NCI-H2081 (cell line): ENCODE results near the gene SEL1L3.

Experiments used
- DNase-seq, 2 experiments: peaks; one replicate each; lab custom pipeline; 2025; lab: John Stamatoyannopoulos, UW

The SEL1L3 gene

DNA sequence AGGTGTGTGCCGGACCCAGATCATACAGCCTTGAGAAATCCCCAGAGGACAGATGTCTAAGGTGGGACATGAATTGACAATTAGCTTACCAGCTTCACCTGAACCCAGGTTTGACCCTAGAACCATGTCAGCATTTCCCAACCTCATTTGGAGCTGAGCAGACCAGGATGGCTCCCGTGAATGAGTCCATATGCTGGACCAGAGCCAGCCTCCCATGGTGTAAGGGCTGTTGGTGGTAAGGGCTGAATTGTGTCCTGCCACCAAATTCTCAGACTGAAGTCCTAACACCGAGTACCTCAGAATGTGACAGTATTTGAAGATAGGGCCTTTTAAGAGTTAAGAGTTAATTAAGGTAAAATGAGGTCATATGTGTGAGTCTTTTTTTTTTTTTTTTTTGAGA lies 118.8 kb downstream of the SEL1L3 start:
- DNase-seq = no peak

DNA sequence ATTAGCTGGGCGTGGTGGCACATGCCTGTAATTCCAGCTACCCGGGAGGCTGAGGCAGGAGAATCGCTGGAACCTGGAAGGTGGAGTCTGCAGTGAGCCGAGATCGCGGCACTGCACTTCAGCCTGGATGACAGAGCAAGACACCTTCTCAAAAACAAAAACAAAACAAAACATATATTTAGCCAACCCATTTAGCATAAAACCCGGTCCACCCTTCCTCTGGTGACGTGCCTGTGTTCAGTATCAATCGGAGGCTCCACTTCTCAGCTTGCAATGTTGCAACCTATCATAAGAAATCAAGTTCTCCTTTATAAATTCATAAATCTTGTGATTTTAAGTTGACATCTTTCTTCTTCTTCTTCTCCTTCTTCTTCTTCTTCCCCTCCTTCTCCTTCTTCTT lies 133.2 kb downstream of the SEL1L3 start:
- no peak for DNase-seq

DNA sequence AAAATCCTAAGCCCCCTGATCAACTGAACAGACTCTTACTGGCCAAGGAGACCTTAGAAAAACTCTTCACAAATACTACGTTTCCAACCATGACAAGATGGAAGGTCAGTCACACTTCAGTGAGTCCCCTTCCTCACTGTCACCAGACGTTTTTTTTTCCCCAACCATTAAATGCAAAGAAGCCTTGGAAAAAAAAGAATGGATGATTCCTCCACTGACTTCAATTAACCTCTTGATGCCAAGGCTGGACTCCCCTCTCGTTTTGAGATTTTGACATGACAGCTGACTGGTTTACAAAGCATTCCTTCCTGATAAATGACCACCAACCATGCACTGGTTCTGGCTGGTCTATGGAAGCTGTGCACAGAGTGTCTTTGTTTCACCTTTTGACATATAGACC lies 133.9 kb downstream of the SEL1L3 start:
- no peak for DNase-seq

DNA sequence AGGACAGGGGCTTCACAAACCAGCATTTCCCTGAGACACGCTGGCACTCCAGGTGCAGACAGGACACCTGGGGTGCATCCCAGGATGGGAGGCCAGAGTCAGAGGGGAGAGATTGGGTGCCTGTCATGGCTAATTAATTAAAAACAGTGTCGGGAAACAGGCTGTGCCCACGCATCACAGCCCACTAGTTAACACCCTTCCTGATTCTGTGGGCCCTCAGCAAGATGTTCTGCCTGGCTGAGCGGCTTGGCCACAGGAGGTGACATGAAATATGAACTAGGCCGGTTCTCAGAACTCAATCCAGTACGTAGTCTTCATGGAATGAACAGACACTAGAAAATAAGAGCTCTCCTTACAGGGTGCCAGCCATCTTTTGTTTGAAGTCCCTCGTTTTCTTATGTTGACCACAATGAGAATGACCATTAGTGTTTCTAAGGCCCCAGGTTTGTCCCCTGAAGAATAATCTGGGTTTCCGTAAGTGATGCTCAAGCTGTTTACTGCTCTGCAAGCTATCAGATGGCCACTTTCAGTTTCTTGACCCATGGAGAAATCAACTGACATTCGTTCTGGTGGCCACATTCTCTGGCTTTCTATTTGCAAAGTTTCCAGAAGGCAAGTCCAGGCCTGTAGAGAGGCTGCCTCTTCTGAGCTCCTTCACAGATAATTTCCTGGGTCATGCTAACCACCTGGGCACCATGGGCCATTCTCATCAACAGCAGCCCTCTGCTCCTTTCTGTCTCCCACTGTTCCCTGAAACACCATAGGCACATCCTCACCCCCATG lies 134.9 kb downstream of the SEL1L3 start:
- DNase-seq = no peak

DNA sequence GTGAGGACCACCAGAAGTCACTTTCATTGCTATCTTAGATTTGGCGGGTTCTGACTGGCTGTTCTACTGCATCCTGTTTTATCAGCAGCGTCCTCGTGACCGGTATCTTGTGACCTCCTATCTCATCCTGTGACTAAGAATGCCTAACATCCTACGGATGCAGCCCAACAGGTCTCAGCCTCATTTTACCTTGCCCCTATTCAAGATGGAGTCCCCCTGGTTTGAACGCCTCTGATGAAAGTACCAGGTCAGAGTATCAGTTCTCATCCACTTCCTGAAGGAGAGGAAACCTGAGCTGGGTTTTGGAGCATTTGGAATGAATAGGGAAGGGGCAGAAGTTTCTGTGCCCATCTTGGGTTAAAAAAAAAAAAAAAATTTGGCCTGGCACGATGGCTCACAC lies 136.9 kb downstream of the SEL1L3 start:
- no peak for DNase-seq

DNA sequence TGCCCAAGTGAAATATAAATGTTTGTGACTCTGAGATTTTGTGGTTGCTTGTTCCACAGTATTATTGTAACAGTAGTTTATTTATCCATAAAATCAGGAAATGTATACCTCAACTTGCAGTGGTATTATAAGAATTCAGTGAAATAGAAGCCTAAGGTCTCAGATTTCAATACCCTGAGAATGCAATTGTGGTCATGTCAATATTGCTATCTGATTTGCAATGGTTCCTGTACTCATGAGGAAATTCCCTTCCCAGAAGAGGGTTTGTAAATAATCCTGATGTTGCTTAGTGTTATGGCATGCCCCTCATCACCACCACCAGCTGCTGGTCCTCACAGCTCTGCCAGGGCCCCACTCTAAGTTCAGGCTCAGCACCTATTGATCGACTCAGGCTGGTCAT lies 139.4 kb downstream of the SEL1L3 start:
- DNase-seq = no peak

DNA sequence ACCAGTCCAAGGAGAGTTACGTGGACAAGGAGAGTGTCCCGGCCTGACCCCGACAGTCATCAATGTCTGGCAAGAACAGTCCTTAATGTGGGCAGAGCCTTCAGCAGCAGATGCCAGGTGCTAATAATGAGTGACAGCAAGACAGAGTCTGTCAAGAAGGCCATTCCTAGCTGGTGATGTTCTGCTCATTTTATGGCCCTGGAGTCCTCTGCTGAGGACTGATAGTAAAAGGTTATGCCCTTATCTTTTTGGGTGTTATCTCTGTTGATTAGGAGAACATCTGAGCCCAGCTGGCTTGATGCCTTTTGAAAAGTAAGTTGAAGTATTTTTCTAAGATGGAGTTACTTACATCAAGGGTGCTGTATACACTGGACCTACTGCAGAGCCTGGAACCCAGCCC lies 139.8 kb downstream of the SEL1L3 start:
- no peak for DNase-seq

DNA sequence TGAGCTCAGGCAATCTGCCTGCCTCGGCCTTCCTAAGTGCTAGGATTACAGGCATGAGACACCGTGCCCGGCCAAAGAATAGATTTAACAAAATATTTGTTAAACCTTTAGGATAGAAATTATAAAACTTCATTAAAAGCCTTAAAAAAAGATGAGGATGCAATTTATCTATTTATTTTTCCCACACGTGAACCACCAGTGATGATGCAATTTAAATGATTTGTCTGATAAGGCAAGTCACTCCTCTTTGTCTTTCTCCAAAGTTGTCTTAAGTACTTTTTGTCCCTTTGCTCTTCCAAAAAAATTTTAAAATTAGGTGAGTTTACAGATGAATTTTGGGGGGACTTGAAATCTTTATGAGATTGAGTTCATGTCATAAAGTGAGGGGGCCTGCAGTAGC lies 149.0 kb downstream of the SEL1L3 start:
- no peak for DNase-seq

DNA sequence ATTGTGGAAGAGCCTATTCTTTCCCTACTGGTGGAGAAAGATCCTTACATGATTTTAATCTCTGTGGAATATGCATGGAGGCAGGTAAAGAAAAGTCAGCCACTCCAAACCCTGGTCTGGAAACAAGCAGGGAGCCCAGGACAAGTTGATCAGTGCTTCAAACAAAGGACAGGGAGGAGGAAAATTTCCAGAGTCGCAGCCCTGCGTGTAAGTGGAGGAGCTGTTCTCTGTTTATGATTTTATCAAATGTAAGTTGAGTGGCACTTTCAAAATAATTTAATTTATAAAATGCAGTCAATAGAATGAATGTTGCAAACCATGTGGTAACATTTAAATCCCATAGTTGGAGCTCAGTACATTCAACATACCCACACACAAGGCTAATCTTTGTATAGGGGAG lies 150.2 kb downstream of the SEL1L3 start:
- DNase-seq = no peak

DNA sequence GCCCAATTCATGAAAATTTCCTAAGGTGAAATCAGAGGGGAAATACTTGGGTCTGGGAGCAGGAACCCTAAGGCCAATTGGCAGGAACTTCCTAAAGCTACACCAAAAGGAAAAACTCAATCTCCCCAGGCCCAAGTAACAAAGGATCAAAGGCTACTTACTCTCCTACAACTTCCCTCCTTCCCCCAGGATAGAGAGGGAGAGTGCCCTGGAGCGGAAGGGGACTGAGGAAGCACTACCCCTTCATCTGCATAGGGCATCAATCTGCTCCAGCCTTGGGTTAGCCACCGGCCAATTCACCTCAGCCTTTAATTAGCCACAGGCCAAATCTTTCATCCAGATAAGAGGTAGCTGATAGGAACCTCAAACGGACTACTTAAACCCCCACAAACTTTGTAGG lies 152.2 kb downstream of the SEL1L3 start:
- no peak for DNase-seq

DNA sequence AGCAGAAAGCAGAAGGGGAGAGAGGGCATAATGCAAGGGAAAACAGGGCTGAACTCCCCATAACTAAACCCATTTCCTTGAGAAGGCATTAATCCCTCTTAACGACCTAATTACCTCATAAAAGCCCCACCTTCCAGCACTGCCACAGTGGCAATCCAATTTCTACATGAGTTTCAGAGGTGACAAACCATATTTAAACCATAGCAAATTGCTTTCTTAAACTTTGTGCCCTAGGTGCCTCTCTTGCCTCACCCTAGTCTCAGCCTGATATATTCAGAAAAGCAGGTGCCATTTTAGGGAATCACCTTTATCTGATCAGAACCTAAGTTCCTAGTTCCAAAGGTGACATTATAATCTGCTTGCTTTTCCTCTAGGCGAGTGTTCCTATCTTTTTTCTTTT lies 158.3 kb downstream of the SEL1L3 start:
- no peak for DNase-seq

DNA sequence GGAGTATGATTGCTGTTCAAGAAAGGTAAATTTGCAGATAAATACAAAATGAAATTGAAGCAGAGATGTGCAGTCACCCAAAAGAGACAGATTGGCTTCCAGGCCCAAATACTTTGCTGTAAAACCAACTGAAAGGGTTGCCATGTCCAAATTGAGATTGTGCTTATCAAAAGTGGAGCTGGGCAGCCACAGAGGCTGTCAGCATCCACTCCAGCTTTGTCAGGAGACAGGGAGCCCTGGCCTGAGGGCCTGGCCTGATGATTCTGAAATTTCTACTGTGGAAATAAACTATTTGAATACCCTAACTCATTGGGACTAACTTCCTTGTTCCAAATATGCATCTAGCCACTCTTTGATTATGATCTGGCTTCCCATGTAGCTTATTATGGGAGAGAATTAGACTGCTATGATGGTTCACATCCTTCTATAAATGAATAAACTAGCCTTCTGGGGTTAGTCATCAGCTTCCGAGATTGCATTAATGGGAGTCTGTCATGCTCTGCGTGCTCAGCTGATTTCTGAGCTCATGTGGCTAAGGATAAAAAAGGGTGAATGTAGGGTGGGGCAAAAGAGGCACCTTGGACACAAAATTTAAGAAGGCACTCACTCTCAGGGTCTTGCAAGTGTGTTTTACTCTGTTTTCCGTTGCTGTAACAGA lies 158.9 kb downstream of the SEL1L3 start:
- no peak for DNase-seq

DNA sequence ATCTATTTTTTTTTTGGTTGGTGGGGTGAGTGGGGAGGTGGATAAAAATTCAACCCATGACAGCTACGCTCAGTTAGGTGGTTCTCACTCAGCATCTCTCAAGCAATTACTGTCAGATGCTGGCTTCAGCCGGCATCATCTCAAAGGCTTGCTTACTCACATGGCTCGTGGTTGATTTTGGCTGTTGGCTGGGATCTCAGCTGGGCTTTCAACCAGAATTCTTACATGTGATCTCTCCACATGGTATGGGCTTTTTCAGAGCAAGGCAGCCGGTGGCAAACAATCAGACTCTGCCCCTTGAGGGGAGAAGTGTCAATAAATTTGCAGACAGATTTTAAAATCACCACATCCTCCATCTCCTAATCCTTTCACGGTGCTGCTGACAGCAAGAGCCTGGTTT lies 159.9 kb downstream of the SEL1L3 start:
- peak in 1 of 2 experiments; percentile 12 for DNase-seq

DNA sequence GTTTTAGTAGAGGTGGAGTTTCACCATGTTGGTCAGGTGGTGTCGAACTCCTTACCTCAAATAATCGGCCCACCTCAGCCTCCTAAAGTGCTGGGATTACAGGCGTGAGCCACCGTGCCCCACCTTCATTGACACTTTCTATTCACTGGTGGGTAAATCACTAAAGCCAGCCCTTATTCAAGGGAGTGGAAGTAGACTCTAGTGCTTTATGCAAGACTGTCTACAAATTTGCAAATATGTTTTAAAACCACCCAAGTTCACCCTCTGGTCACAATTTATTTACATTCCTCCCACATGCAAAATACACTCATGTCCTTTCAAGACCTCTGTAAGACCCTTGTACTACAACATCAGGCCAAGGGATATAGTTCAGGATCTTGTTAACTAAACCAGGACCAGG lies 162.1 kb downstream of the SEL1L3 start:
- no peak for DNase-seq

DNA sequence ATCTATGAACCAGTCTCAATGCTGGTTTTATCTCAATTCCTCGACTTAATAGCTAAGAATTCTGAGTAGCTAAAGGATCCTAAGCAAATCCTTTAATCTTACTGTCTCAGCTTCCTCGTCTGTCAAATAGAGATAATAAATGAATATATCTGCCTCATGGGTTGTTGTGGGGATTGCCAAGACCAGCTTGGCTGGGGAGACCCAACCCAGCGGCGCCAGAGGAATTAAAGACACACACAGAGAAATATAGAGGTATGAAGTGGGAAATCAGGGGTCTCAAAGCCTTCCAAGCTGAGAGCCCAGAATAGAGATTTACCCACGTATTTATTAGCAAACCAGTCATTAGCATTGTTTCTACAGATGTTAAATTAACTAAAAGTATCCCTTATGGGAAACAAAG lies 165.3 kb downstream of the SEL1L3 start:
- no peak for DNase-seq
